Rectal smooth muscle tissue (tissue), 1 donor: ENCODE data around the gene MISP3.
"Not testable (repeated sequence)": the region's sequence is repeated elsewhere in the genome, so short reads cannot be mapped to it uniquely, and the experiment has no call there.

Experiments
- H3K27ac ChIP-seq: one replicate; pipeline ENCODE4 v1.7.0; 2013; ENCODE audit warnings: low read depth, low read length, inconsistent platforms
- H3K27me3 ChIP-seq: one replicate; pipeline ENCODE4 v1.7.0; 2013; ENCODE audit warnings: low read length; ENCODE audit not compliant: control insufficient read depth, insufficient read depth
- H3K36me3 ChIP-seq: one replicate; pipeline ENCODE4 v1.7.0; 2013; ENCODE audit warnings: low read length; ENCODE audit not compliant: control insufficient read depth, insufficient read depth
- H3K4me1 ChIP-seq: one replicate; pipeline ENCODE4 v1.7.0; 2013; ENCODE audit warnings: low read length; ENCODE audit not compliant: control insufficient read depth, insufficient read depth
- H3K4me3 ChIP-seq: one replicate; pipeline ENCODE4 v1.7.0; 2013; ENCODE audit warnings: low read length
- H3K9ac ChIP-seq: one replicate; pipeline ENCODE4 v1.7.0; 2013; ENCODE audit warnings: low read length

The MISP3 gene

GRCh38 chr19:14042659-14043608 is 29.7 kb upstream of the MISP3 start:
- H3K27ac ChIP-seq, H3K4me3 ChIP-seq, H3K27me3 ChIP-seq, H3K4me1 ChIP-seq, H3K9ac ChIP-seq, H3K36me3 ChIP-seq: not testable (repeated sequence)

- H3K27ac ChIP-seq, H3K9ac ChIP-seq, H3K27me3 ChIP-seq, H3K4me3 ChIP-seq, H3K36me3 ChIP-seq, H3K4me1 ChIP-seq: not testable (repeated sequence)
Observed at GRCh38 chr19:14047866-14048265, 24.7 kb upstream of the MISP3 start.

- no peak overlapping the region for H3K9ac ChIP-seq
- no peak overlapping the region for H3K4me3 ChIP-seq
- H3K27me3 ChIP-seq: no peaks in the 10 kb centered on the region
- peaks cover 2% of the 10 kb centered on the region for H3K36me3 ChIP-seq
- no peaks in the 10 kb centered on the region for H3K4me1 ChIP-seq
- H3K27ac ChIP-seq: no peak overlapping the region
Observed at GRCh38 chr19:14048443-14049153, 24.0 kb upstream of the MISP3 start.

- Histone ChIP-seq H3K27ac (no peak overlapping the region), H3K9ac (no peak overlapping the region), H3K4me1 (no peaks in the 10 kb centered on the region), H3K27me3 (no peaks in the 10 kb centered on the region), H3K36me3 (peaks cover 2% of the 10 kb centered on the region), H3K4me3 (no peak overlapping the region)
Observed at GRCh38 chr19:14050512-14050911, 22.1 kb upstream of the MISP3 start.

- not testable (repeated sequence) for H3K4me3 ChIP-seq, H3K36me3 ChIP-seq, H3K9ac ChIP-seq, H3K27ac ChIP-seq, H3K27me3 ChIP-seq, H3K4me1 ChIP-seq
Observed at GRCh38 chr19:14050961-14051360, 21.6 kb upstream of the MISP3 start.

GRCh38 chr19:14051980-14052379 is 20.6 kb upstream of the MISP3 start:
- H3K4me3 ChIP-seq: no peak overlapping the region
- no peaks in the 10 kb centered on the region for H3K27me3 ChIP-seq
- H3K36me3 ChIP-seq: peaks cover 2% of the 10 kb centered on the region

GRCh38 chr19:14052470-14052869 is 20.1 kb upstream of the MISP3 start:
- no peaks in the 10 kb centered on the region for H3K4me1 ChIP-seq
- H3K36me3 ChIP-seq: peaks cover 2% of the 10 kb centered on the region
- H3K4me3 ChIP-seq: no peak overlapping the region
- H3K9ac ChIP-seq: no peak overlapping the region
- no peaks in the 10 kb centered on the region for H3K27me3 ChIP-seq
- no peak overlapping the region for H3K27ac ChIP-seq

More at GRCh38 chr19:14051980-14052379, 20.6 kb upstream of the MISP3 start:
- H3K9ac ChIP-seq: no peak overlapping the region
- no peaks in the 10 kb centered on the region for H3K4me1 ChIP-seq
- no peak overlapping the region for H3K27ac ChIP-seq

GRCh38 chr19:14053032-14053431 is 19.6 kb upstream of the MISP3 start:
- no peak overlapping the region for H3K27ac ChIP-seq
- no peak overlapping the region for H3K4me3 ChIP-seq
- no peak overlapping the region for H3K9ac ChIP-seq
- H3K36me3 ChIP-seq: peaks cover 2% of the 10 kb centered on the region
- no peaks in the 10 kb centered on the region for H3K4me1 ChIP-seq
- H3K27me3 ChIP-seq: no peaks in the 10 kb centered on the region

GRCh38 chr19:14053500-14053899 is 19.1 kb upstream of the MISP3 start:
- H3K27me3 ChIP-seq: peaks cover 2% of the 10 kb centered on the region
- no peak overlapping the region for H3K27ac ChIP-seq
- no peak overlapping the region for H3K4me3 ChIP-seq
- H3K4me1 ChIP-seq: no peaks in the 10 kb centered on the region
- no peak overlapping the region for H3K9ac ChIP-seq
- peaks cover 2% of the 10 kb centered on the region for H3K36me3 ChIP-seq

- H3K27ac ChIP-seq: no peak overlapping the region
- H3K4me1 ChIP-seq: no peaks in the 10 kb centered on the region
- peaks cover 8% of the 10 kb centered on the region for H3K27me3 ChIP-seq
- no peak overlapping the region for H3K4me3 ChIP-seq
- H3K36me3 ChIP-seq: peaks cover 2% of the 10 kb centered on the region
- H3K9ac ChIP-seq: no peak overlapping the region
Observed at GRCh38 chr19:14054099-14054498, 18.5 kb upstream of the MISP3 start.

GRCh38 chr19:14054721-14055120 is 17.9 kb upstream of the MISP3 start:
- Histone ChIP-seq H3K27me3 (peaks cover 13% of the 10 kb centered on the region), H3K4me3 (no peak overlapping the region), H3K9ac (no peak overlapping the region), H3K27ac (no peak overlapping the region), H3K4me1 (no peaks in the 10 kb centered on the region), H3K36me3 (peaks cover 2% of the 10 kb centered on the region)

GRCh38 chr19:14055396-14055795 is 17.2 kb upstream of the MISP3 start:
- no peak overlapping the region for H3K4me3 ChIP-seq
- no peak overlapping the region for H3K27ac ChIP-seq
- H3K4me1 ChIP-seq: no peaks in the 10 kb centered on the region
- H3K36me3 ChIP-seq: peaks cover 2% of the 10 kb centered on the region
- peaks cover 13% of the 10 kb centered on the region for H3K27me3 ChIP-seq
- no peak overlapping the region for H3K9ac ChIP-seq
